PC-9 (cell line): ENCODE data around the gene GNMT.

Experiments used
- CTCF ChIP-seq: fragments of 200-600 bp; sonication (generic); conservative IDR thresholded peaks from 2 replicates; pipeline ENCODE4 v1.6.1; 2017; ENCODE audit warnings: mixed run types, antibody characterized with exemption, mild to moderate bottlenecking, moderate library complexity
- EZH2 ChIP-seq: fragments of 200-600 bp; sonication (generic); IDR thresholded peaks from 2 replicates; pipeline ENCODE4 v1.8.0; 2017; ENCODE audit warnings: antibody characterized with exemption, low read depth

- TF ChIP-seq CTCF (no peak), EZH2 (no peak)
Observed at GRCh38 chr6:42915732-42916131, 44.8 kb upstream of the GNMT start, which contains the start of gene PTCRA.
